ENCODE measurements around the gene MRPL43.

DNA sequence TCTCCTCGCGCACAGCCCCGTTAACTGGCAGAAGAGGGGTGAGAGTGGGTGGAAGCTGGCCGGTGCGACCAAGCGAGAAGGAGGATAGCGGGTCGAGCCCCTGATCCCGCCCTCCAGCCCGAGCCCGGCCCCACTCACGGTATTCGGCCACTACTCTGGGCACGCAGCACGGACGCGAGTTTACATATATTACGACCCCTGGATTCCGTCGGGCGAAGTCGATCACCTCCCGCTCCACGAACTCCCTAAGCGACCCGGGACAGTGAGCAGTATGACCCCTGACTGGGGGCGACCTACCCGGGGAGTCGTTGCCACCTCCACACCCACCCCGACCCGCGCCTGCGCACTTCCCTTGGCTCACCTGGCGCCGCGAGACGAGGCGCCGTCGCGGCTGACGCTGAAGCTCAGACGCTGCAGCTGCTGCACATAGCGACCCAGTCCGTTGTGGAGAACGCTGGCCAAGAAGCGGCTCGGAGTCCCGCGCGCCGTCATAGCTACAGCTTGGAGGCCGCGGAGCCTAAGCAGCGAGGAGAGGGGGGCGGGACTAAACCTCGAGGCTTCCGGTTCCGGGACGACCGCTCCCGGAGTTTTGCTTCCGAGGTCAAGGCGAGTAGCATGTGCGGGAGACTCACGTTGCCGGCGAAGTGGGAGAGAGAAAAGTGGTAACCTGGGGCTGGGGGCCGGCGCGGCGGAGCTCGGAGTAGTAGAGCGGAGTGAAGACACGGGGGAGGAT, at the start of gene MRPL43, which contains the start of gene TWNK:
- TF ChIP-seq, protein P1, sequence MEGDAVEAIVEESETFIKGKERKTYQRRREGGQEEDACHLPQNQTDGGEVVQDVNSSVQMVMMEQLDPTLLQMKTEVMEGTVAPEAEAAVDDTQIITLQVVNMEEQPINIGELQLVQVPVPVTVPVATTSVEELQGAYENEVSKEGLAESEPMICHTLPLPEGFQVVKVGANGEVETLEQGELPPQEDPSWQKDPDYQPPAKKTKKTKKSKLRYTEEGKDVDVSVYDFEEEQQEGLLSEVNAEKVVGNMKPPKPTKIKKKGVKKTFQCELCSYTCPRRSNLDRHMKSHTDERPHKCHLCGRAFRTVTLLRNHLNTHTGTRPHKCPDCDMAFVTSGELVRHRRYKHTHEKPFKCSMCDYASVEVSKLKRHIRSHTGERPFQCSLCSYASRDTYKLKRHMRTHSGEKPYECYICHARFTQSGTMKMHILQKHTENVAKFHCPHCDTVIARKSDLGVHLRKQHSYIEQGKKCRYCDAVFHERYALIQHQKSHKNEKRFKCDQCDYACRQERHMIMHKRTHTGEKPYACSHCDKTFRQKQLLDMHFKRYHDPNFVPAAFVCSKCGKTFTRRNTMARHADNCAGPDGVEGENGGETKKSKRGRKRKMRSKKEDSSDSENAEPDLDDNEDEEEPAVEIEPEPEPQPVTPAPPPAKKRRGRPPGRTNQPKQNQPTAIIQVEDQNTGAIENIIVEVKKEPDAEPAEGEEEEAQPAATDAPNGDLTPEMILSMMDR (IDR thresholded peaks at IDR 0.05) = no peak
- TF ChIP-seq EZH2 (IDR thresholded peaks at IDR 0.05; ENCODE audit: borderline replicate concordance, insufficient read depth, low read depth, low read length, poor library complexity, severe bottlenecking) = no peak

Measured in B cell (primary cell).